ENCODE results near the gene ZEB2. TPM values are rescaled to one million over a fixed set of nuclear protein-coding genes. Genes with fewer than 3 reads are reported as not detected.
A peak's percentile ranks its signal among the peaks of the same experiment; 100 is the strongest.

ZEB2 gene
- total and polyA plus RNA-seq, 2 of the 8 experiments (the other 6 are each of a cell fraction or from before 2014, with no cell fraction given) = 0.38 TPM; not detected in 1

DNA sequence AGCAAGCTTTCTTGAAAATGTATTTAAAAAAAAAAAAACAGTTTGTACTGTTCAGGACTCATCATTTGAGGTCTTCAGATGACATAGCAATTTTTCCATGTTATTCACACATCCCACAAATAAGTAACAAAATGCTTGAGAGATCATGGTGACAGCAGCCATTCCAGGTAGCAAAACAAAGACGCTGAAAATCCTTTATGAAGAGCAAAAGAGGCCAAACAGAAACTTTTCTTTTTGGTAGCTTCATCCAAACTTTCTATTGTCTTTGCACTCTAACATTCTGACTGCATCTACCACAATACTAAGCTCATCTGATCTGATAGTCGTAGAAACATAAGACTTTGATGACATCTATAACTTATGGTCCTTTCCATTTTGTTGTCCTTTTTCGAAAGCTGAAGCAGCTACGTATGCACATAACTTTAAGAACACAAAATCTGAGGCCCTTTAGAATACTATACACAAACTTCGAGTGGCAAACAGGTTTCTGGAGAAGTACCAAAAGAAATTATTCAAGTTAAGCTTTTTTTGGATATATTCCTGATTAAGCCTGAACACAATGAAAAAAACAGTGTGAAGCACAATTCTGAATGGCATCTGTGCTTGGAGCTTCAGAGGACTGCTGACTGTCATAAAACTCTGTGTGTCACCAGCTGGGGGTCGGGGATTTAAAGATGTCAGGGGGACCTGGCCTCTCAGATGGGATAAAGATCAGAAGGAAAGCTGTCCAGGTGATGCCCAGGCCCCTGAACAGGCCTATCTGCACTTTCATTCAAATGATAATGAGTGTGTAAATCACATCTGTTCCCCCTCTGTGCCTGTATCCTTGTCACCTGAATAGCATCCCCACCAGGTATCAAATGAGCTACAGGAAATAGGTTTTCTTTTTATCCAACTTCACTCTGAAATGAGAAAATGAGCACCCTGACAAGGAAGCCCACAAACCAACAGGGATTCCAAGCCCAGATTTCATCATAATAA lies 75.8 kb downstream of the ZEB2 start (continued):
- no peak for TF ChIP-seq SP4 (IDR thresholded peaks at IDR 0.05; ENCODE audit: low read length)
- no peak for TF ChIP-seq RXRA (IDR thresholded peaks at IDR 0.05; ENCODE audit: insufficient read depth, low read depth, low read length)
- no peak for TF ChIP-seq JUN (IDR thresholded peaks at IDR 0.05; ENCODE audit: low read depth, low read length)
- TF ChIP-seq POLR2A (IDR thresholded peaks at IDR 0.05; ENCODE audit: control extremely low read depth in 1 of 2, low read depth in 2 of 2, low read length in 2 of 2) = no peak
- peak; percentile 65 to 74; a peak in 2 of 4 replicates for TF ChIP-seq HDAC2 (IDR thresholded peaks at IDR 0.05; ENCODE audit: borderline replicate concordance in 1 of 2, low read depth in 2 of 2, low read length in 2 of 2)
- TF ChIP-seq TEAD4 (IDR thresholded peaks at IDR 0.05; ENCODE audit: low read depth, low read length) = no peak
- TF ChIP-seq CEBPB (IDR thresholded peaks at IDR 0.05; ENCODE audit: low read depth, low read length) = no peak
- no peak for TF ChIP-seq CBX8 (IDR thresholded peaks at IDR 0.05; ENCODE audit: borderline replicate concordance, low read depth, low read length)
- TF ChIP-seq NANOG (IDR thresholded peaks at IDR 0.05; ENCODE audit: insufficient read depth, low read depth, low read length, poor library complexity, severe bottlenecking) = peak; percentile 58
- TF ChIP-seq SRF (IDR thresholded peaks at IDR 0.05; ENCODE audit: low read depth, low read length) = no peak
- peak; percentile 56; the same call in 1 of the 2 replicates for TF ChIP-seq SP1 (IDR thresholded peaks at IDR 0.05; ENCODE audit: low read depth, low read length)
- TF ChIP-seq POU5F1 (IDR thresholded peaks at IDR 0.05; ENCODE audit: low read depth, low read length) = no peak
- TF ChIP-seq KDM1A (IDR thresholded peaks at IDR 0.05; ENCODE audit: borderline replicate concordance, low read length) = peak; percentile 54; the same call in 1 of the 2 replicates
- TF ChIP-seq NRF1 (IDR thresholded peaks at IDR 0.05; ENCODE audit: low read depth, low read length) = no peak
- TF ChIP-seq JUND (IDR thresholded peaks at IDR 0.05; ENCODE audit: low read length) = no peak; the same call in 1 of the 2 replicates
- no peak for TF ChIP-seq HDAC6 (IDR thresholded peaks at IDR 0.05; ENCODE audit: low read depth, low read length)
- TF ChIP-seq KDM4A (IDR thresholded peaks at IDR 0.05; ENCODE audit: low read depth, low read length, severe bottlenecking) = no peak
- TF ChIP-seq, protein P1, sequence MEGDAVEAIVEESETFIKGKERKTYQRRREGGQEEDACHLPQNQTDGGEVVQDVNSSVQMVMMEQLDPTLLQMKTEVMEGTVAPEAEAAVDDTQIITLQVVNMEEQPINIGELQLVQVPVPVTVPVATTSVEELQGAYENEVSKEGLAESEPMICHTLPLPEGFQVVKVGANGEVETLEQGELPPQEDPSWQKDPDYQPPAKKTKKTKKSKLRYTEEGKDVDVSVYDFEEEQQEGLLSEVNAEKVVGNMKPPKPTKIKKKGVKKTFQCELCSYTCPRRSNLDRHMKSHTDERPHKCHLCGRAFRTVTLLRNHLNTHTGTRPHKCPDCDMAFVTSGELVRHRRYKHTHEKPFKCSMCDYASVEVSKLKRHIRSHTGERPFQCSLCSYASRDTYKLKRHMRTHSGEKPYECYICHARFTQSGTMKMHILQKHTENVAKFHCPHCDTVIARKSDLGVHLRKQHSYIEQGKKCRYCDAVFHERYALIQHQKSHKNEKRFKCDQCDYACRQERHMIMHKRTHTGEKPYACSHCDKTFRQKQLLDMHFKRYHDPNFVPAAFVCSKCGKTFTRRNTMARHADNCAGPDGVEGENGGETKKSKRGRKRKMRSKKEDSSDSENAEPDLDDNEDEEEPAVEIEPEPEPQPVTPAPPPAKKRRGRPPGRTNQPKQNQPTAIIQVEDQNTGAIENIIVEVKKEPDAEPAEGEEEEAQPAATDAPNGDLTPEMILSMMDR (IDR thresholded peaks at IDR 0.05; ENCODE audit: control extremely low read depth in 1 of 3, insufficient read depth in 1 of 3, low read depth in 1 of 3, low read length in 3 of 3) = no peak
- TF ChIP-seq SAP30 (IDR thresholded peaks at IDR 0.05; ENCODE audit: insufficient read depth, insufficient replicate concordance, low read length) = no peak
- TF ChIP-seq, protein P2, sequence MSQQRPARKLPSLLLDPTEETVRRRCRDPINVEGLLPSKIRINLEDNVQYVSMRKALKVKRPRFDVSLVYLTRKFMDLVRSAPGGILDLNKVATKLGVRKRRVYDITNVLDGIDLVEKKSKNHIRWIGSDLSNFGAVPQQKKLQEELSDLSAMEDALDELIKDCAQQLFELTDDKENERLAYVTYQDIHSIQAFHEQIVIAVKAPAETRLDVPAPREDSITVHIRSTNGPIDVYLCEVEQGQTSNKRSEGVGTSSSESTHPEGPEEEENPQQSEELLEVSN (IDR thresholded peaks at IDR 0.05) = no peak
